Adipose tissue (tissue), 3 donors: ENCODE measurements around the gene CFI. TPM values are rescaled to one million over a fixed set of nuclear protein-coding genes. Genes with fewer than 3 reads are reported as not detected.
"Not testable (repeated sequence)": the region's sequence is repeated elsewhere in the genome, so short reads cannot be mapped to it uniquely, and the experiment has no call there.

ENCODE experiments used
- H3K27ac ChIP-seq: one replicate; pipeline ENCODE4 v1.5.1; 2013; ENCODE audit warnings: low read depth, low read length
- WGBS, 3 donors: extraction: QIAGEN DNeasy Blood & Tissue Kit; methylation state at CpG; one replicate each; pipeline ENCODE4 v1.1.7; 2013; 5-methylcytosine and 5-hydroxymethylcytosine counted together
- polyA plus RNA-seq, 3 donors: library from polyadenylated mRNA; stranded (reverse); fragments of 200-250 nt; gene quantifications; one replicate each; pipeline ENCODE4 v1.2.3, GENCODE V29; 2013
- donor health status: healthy with polysubstance abuse.
- donor health status: Bipolar disorder and iron deficiency.
- donor health status: healthy.

Gene CFI
- polyA plus RNA-seq, 3 donors, result 19.2 to 26.8 (median 21.4) TPM

DNA sequence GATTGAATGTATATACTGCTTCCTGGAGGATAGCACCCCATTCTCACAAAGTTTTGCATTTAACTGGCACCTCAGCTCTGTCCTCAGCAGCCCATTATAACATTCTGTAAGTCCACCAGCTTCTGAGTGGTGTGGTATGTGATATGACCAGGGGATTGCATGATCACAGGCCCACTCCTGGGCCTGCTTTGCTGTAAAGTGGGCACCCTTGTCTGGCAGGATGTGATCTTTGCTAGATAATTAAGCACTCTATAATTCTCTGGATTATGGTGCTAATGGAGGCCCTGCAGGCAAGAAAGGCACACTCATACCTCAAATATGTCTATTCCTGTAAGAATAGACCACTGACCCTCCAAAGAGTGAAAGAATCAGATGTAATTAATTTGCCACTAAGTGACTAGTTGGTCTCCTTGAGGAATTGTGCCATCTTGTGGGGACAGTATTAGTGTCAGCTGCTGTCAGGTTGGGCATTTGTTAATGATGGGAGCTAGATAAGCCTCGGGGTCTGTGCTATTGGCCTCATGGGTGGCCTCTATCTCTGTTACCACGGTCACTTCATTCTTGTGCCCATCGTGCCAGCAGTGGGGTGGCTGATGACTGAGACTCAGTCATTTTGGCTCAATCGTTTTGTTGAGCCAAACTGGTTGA lies 2.2 kb upstream of the CFI start:
- no peak overlapping the region for H3K27ac ChIP-seq
- 28 to 59% (median 41%) methylated on average over 4 of the region's 4 CpGs for WGBS, 3 donors

DNA sequence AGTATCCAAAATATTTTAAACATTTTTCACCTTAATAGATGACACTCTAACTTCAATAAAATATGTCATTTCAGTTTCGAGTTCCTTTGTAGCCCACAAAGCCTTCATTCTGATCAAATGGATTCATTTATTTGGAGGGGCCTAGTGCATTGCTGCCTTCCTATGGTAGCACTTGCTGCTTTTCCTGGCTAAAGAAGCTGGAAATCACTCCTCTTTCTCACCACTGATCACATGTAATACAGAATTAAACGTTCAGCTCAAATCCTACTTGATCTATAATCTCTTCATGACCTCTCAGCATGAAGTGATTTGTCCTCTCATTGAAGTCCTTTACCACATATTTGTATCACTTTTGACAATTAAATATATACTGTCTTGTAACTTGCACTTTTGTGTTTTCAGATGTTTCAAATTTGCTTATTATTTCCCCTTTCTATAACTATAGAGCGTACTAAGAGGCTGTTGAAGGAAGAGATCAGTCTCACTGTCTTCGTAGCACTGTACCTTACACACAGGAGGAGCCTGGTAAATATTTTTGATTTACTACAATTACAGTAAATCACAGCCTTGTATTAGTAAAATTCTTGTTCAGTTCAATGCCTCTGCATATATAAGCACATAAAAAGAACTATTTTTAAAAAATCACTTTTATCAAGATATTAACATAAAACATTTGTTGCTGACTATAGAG lies 555 bp downstream of the CFI start:
- 41 to 44% (median 41%) methylated on average over 4 of the region's 4 CpGs for WGBS, 3 donors
- H3K27ac ChIP-seq, result no peak overlapping the region

DNA sequence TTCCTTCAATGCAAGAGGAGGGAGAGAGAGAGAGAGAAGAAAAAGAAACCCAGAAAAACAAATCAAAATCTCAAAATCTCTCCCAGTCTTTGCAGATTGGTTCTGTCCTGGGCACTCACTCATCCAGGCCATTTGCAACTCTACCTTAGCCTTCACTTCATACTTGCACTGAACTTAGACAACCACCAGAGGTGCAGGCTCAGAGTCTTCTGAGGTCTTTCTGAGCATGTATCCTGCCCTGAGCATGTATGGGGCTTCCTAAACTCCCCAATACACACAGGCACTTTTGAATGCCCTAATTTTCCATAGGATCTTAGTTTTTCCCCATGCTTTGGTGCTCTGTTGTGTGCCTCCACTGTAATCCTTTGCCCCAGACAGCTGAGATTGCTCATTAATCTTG lies 2.9 kb downstream of the CFI start:
- H3K27ac ChIP-seq, result no peak overlapping the region

DNA sequence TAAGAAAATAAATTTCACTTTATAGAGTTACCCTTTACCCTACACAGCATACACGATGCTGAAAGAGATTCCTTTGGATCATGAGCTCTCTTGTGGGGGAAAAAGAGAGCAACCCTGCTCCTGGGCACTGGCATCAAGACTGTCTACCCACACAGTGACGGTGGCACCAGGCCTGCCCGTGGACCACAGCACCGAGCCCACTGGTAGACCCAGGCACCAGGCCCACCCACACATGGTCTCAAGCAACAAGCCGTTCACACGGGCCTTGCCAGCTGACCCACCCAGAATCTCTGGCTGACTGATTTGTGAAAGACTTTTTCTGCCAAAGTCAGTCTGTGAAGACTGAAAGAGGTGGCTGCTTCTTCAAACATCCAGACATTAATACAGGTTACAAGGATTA lies 6.7 kb downstream of the CFI start:
- 93 to 95% (median 94%) methylated on average over 6 of the region's 6 CpGs for WGBS, 3 donors
- H3K27ac ChIP-seq, result no peak overlapping the region

DNA sequence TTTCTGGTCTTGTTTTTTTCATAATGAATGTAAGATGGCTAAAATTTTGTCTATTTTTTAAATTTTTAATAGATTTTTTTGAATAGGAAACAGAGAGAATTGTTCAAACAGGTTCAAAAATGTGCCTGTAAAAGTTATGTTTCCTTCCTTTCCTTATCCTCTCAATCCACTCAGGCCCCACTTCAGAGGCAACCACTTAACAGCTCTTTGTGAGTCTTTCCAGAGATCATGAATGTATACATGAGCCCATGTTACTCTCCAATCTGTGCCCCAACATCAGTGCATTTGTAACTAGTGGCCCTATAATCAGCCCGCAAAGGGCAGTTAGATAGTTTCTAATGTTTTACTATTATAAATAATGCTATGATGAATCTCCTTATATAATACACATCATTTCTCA lies 14.0 kb downstream of the CFI start:
- H3K27ac ChIP-seq, result no peak overlapping the region
- WGBS, 3 donors, result 61 to 93% (median 79%) methylated on average over 1 of the region's 1 CpG

DNA sequence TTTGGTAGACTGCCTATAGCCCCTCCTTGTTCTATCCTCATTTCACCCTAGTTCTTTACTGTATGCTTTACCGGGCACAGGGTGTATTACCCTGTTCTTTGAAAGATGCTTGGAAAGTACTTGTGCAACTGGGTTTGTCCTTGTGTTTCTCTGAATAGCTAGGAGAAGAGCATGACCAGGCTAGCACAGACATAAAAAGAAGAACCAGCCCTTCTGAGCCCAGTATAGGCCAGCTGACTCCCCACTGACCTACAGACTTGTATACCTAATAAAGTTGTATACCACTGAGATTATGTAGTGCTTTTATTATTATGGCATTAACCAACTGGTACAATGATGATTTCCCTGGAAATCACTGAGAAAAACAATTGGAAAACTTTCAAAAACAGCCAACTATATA lies 15.0 kb downstream of the CFI start:
- no peak overlapping the region for H3K27ac ChIP-seq
- 88 to 95% (median 91%) methylated on average over 1 of the region's 1 CpG for WGBS, 3 donors

DNA sequence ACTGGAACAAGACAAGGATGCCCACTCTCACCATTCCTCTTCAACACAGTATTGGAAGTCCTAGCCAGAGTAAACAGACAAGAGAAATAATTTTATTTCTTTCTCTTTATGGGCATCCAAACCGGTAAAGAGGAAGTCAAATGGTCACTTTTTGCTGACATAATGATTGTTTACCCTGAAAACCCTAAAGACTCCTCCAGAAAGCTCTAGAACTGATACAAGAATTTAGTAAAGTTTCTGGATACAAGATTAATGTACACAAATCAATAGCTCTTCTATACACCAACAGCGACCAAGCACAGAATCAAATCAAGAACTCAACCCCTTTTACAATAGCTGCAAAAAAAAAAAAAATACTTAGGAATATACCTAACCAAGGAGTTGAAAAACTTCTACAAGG lies 19.7 kb downstream of the CFI start:
- WGBS, 3 donors, result 78 to 89% (median 81%) methylated on average over 2 of the region's 2 CpGs
- not testable (repeated sequence) for H3K27ac ChIP-seq

DNA sequence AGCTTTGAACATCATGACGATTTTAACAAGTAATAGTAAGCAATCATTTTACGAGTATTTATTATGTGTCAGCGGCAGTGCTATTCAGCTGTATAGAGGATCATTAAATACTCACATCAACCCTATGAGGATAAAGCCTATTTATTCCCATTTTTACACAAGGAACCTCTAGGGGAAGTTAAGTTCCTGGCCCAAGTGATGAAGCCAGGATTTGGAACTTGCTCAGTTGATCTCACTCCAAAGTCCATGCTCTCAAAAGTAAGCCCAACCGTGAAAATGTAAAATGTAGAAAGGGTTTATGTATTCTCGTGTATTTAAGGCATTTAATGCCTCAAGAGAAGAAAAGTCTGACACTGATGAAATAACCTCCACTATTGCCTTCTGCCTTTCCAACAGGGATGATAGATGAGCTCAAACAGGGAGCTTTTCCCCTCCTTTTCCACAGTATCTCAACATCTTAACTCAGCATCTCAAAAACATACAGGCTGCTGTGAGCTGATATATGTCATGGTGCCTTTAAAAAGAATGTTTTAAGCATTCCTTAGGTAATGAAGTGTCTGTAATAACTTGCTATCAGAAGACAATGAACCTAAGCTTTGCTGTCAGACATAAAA lies 36.9 kb downstream of the CFI start:
- WGBS, 3 donors, result 58 to 75% (median 62%) methylated on average over 5 of the region's 5 CpGs
- H3K27ac ChIP-seq, result no peak overlapping the region

DNA sequence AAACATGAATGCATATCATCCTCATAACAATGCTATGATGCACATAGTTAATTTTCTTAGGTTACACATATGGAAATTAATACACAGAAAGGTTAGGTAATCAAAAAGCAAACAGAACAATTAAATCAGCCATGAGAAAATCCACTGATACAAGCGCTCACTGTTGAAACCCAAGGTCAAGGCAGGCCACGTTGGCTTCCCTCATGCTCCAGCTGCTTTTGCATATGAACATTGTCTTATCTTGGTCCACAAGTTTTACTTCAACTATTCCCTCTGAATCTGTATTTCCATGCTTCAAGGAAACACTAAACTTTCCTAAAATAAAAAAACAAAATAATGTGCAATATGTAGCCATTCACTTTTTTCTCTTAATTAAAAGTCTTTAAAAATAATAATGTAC lies 37.4 kb downstream of the CFI start:
- H3K27ac ChIP-seq, result no peak overlapping the region
- WGBS, 3 donors, result 29 to 80% (median 56%) methylated on average over 2 of the region's 2 CpGs

DNA sequence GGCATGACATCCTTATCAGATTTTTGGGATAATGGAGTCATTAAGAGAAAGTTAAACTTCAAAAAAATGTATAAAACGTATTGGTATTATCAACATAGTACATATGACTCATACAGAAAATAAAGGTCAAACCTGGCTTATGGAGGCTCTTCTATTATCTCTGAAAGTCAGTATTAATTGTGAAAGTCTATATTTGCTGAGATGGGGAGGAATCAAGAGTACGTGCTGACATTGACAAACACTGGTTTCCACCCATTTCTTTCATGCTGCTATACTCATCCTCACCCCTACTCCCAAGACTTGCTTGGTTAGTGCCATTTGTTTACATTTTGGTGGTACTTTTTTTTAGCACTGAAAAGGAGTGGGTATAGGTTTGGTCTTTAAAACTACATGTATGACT lies 41.1 kb downstream of the CFI start:
- no peak overlapping the region for H3K27ac ChIP-seq
- 68 to 89% (median 83%) methylated on average over 2 of the region's 2 CpGs for WGBS, 3 donors

DNA sequence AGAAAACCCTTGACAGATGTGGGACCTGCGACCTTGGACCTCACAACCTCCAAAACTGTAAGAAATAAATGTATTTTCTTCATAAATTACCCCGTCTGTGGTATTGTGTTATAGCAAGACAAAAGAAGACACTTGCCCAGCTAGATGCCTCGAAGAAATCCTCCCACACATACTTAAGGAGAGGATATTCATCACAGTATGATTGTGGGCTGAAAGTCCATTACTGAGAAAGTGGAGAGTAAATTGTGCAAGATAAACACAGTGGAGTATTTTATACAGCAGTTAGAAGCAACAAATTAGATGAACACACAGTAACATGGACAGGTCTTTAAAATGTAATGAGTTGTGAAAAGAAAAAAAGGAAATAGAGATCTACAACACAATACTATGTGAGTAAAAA lies 46.1 kb downstream of the CFI start:
- 68 to 75% (median 75%) methylated on average over 3 of the region's 3 CpGs for WGBS, 3 donors
- H3K27ac ChIP-seq, result no peak overlapping the region

DNA sequence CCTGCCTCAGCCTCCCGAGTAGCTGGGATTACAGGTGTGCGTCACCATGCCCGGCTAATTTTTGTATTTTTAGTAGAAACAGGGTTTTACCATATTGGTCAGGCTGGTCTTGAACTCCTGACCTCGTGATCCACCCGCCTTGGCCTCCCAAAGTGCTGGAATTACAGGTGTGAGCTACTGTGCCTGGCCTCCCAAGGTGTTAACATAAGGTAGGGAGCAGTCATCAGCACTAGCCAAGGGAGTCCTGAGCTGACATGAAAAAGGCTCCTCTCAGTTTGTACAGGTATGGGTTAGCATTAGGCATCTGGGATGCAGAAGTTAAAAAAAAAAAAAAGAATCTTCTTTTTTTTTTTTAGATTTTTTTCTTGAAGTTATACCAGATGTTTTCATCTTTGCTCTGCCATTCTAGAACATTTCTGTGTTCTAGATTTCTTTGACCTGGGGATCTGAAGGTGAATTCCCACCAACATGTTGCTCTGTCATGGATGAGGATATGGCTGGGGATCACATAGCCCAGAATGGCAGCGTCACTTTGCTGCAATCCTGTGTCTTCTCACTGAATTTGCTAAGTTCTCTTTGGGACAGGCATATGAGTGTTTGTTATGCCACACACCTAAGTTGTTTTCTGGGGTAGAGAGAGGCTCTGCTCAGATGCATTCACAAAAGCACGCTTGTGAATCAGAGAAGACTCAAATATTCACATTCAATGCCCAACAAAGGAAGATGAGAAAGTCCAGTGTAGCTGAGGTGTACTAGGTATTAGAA lies 47.5 kb downstream of the CFI start:
- H3K27ac ChIP-seq, result no peak overlapping the region
- 83 to 94% (median 83%) methylated on average over 7 of the region's 7 CpGs for WGBS, 3 donors

DNA sequence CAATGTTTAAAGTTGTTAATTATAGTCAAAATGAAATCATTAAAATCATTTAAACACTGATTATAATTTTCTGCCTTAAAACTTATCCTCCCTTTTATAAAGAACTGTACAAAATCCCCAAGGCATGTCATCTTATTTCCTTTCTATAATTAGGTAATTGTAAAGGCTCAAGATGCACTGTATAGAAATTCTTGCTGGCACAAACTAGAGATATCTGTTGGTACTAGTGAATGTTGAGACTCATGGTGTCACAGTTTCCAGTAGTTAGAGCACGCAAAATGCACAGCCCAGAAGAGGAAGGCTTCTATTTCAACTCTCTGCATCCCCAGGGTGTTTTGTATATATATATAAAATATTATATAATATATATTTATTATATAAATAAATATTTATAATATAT lies 49.3 kb downstream of the CFI start:
- 0 to 73% (median 0%) methylated on average over 1 of the region's 1 CpG for WGBS, 3 donors

DNA sequence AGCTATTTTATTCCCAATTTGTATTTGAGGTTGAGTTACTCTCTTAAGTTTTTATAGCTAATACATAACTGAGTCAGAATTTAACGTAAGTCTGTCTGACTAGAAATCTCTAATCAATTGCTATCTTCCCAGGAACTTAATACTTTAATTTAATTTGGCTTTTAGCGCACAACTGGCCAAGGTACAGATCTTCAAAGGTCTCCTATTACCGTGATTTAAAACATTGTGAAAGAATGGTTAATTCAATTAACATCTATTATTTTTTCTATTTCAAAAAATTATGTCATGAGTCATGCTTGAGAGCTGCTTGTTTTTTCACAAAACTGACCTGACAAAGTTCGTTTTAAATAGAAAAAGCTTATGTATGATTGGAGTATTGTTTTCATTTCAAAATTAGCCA lies 49.9 kb downstream of the CFI start:
- WGBS, 3 donors, result 76 to 92% (median 91%) methylated on average over 4 of the region's 4 CpGs
- no peak overlapping the region for H3K27ac ChIP-seq

More for the DNA sequence above, 49.3 kb downstream of the CFI start:
- H3K27ac ChIP-seq, result no peak overlapping the region

DNA sequence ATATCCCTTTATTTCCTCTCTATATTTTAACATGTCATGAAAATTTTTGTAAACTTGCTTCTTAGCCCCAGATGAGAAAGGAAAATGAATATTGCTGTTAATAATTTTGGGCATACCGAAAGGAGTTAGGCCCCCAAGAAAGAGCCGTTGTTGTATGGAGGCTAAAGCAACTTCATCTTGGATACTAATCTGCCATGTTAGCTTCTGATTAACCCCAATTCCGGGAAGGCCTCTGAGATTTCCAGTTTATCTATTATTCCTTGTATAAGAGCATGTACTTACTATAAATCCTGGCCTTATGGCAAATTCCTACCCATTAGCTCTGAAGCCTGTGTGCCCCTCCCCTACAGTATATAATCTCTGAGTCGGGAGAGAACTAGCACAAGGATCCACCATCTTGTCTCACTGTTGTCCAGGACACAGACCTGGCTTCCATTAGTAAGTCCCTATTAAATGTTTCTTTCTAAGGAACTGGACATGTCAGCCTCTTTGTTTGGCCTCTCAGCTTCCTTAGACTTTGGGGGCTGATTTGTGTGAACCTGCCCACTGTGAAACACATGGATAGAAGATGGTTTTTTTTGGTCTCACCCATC lies 51.1 kb downstream of the CFI start:
- no peak overlapping the region for H3K27ac ChIP-seq
- WGBS, 3 donors, result 90 to 96% (median 96%) methylated on average over 4 of the region's 4 CpGs

DNA sequence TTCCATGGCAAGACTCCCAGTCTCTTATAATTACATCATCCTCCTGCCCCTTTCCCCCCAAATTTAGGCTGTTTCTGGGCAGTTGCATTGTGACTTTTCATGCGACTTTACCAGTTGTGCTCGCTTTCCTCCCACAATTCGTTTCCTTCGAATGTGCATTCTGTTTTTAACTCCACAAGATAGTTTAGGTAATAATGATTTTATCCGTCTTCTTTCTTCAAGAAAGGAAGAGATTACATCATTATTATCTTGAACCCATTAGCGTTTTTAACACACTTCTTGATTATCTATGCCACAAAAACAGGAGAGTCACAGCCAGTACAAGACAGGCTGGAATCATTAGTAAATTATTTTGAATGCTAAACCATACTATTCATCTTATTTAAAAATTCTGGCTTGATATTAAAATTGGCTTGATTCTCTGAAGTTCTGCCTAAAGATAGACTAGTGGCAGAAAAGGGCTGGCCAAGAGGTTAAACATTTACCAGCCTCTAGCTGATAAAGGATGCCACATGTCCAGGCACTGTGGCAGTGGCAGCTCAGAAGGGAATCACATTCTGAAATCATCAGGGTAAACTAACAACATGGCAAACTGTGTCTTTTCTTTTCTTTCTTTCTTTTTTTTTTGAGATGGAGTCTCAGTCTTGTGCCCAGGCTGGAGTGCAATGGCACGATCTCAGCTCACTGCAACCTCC lies 52.3 kb downstream of the CFI start:
- no peak overlapping the region for H3K27ac ChIP-seq
- 72 to 79% (median 79%) methylated on average over 7 of the region's 7 CpGs for WGBS, 3 donors

DNA sequence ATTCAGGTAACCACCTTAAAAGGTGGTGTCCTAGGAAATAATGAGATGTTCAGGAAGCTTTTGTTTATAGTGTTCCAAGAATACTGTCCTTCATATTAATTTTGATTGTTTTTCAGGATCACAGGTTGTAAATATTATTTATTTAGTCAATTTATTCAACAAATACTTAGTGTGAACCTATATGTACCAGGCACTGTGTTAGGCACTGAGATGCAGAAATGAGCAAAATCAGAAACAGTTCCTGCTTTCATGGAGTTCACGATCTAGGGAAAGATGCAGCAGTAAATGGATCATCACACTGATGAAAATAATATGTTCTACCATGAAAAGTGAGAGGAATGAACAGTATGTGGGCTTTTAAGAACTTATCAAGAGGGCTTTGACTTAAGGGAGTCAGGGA lies 53.7 kb downstream of the CFI start:
- 92 to 98% (median 93%) methylated on average over 1 of the region's 1 CpG for WGBS, 3 donors
- H3K27ac ChIP-seq, result no peak overlapping the region

DNA sequence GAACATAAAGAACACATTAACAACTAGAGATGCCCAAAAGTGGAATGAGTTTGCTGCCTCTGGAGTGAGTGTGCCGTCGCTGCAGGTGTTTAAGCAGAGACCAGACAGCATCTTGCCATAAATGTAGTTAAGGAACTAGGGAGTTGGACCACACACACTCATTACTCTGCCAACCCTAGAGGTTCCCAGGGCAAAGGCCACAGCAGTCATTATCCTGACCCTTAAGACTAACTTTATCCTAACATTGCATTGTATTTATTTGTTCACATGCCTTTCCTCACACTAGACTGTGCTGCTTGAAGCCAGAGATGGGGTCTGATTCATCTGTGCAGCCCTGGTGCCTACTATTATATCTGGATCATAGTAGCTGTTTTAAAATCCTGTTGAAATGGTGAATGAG lies 55.1 kb downstream of the CFI start:
- no peak overlapping the region for H3K27ac ChIP-seq
- WGBS, 3 donors, result 75 to 91% (median 86%) methylated on average over 2 of the region's 2 CpGs
